ENCODE measurements around the gene TFDP3.

The TFDP3 gene

GRCh38 chrX:133218329-133218728, at the start of gene TFDP3:
TSS of gene TFDP3 (minus strand) at chrX:133218354. CDS start at chrX:133218259, 95 bp downstream.
- Mint-ChIP-seq H3K9me3 (ENCODE audit: low read depth) (no peaks in the 10 kb centered on the region), H3K27ac (no peak within 1 kb of the TSS), H3K4me3 (no peak within 1 kb of the TSS), H3K36me3 (no peaks in the 10 kb centered on the region), H3K4me1 (ENCODE audit: low read depth) (no peaks in the 10 kb centered on the region), H3K27me3 (no peaks in the 10 kb centered on the region)

- H3K4me3 Mint-ChIP-seq = no peak overlapping the region
Observed at GRCh38 chrX:133267621-133268020, 49.5 kb upstream of the TFDP3 start.

DNA sequence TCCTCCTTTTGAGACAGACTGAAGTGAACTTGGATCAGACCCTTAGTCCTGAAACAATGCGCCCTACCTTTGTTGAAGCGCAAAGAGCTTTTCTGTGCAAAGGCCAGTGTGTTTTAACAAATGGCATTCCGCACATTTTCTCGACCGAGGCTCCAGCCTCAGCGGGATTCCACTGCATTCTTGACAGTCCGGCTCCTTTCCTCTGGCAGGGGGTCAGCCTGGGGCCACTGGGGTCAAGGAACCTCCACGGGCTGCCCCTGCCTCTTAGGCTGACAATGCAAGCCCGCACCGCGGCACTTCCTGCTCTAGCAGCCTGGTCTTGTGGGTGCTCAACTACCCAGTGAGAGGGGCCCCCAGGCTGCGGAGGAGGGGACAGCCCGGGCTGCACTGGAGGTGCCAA, 47.2 kb upstream of the TFDP3 start:
- Mint-ChIP-seq H3K27ac (no peak overlapping the region), H3K27me3 (peaks cover 2% of the 10 kb centered on the region), H3K36me3 (no peaks in the 10 kb centered on the region), H3K4me1 (ENCODE audit: low read depth) (no peaks in the 10 kb centered on the region), H3K9me3 (ENCODE audit: low read depth) (no peaks in the 10 kb centered on the region), H3K4me3 (no peak overlapping the region)

More at GRCh38 chrX:133267621-133268020, 49.5 kb upstream of the TFDP3 start:
- Mint-ChIP-seq H3K27me3 (peaks cover 2% of the 10 kb centered on the region), H3K4me1 (ENCODE audit: low read depth) (no peaks in the 10 kb centered on the region), H3K9me3 (ENCODE audit: low read depth) (no peaks in the 10 kb centered on the region), H3K27ac (no peak overlapping the region), H3K36me3 (no peaks in the 10 kb centered on the region)

GRCh38 chrX:133258481-133258880, 40.3 kb upstream of the TFDP3 start:
- Mint-ChIP-seq H3K9me3 (ENCODE audit: low read depth) (no peaks in the 10 kb centered on the region), H3K27me3 (no peaks in the 10 kb centered on the region), H3K4me3 (no peak overlapping the region), H3K36me3 (no peaks in the 10 kb centered on the region), H3K4me1 (ENCODE audit: low read depth) (no peaks in the 10 kb centered on the region), H3K27ac (no peak overlapping the region)

GRCh38 chrX:133254666-133255065, 36.5 kb upstream of the TFDP3 start:
- no peaks in the 10 kb centered on the region for H3K9me3 Mint-ChIP-seq (ENCODE audit: low read depth)
- H3K4me1 Mint-ChIP-seq (ENCODE audit: low read depth) = no peaks in the 10 kb centered on the region
- H3K27ac Mint-ChIP-seq = no peak overlapping the region
- no peaks in the 10 kb centered on the region for H3K36me3 Mint-ChIP-seq
- H3K27me3 Mint-ChIP-seq = no peaks in the 10 kb centered on the region
- H3K4me3 Mint-ChIP-seq = no peak overlapping the region

DNA sequence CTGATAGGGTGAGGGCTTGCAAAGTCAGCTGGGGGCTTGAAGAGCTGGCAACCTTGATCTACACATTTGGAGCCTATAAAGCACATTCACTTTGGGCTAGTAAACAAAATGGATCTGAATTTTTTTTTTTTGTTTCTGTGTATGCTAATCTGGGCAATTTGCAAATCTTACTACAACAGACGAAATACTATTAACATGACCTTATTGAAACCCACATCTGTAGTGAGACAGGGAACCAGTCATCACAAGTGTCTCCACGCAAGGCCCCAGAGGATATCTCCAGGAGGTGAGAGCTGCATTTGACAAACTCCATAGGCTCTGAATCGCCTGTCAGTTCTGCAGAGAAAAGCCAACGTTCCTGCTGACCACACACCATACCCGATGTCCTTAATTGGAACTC, 33.0 kb upstream of the TFDP3 start:
- Mint-ChIP-seq H3K4me1 (ENCODE audit: low read depth) (no peaks in the 10 kb centered on the region), H3K27ac (no peak overlapping the region), H3K36me3 (peaks cover 2% of the 10 kb centered on the region), H3K4me3 (no peak overlapping the region), H3K9me3 (ENCODE audit: low read depth) (no peaks in the 10 kb centered on the region), H3K27me3 (no peaks in the 10 kb centered on the region)

DNA sequence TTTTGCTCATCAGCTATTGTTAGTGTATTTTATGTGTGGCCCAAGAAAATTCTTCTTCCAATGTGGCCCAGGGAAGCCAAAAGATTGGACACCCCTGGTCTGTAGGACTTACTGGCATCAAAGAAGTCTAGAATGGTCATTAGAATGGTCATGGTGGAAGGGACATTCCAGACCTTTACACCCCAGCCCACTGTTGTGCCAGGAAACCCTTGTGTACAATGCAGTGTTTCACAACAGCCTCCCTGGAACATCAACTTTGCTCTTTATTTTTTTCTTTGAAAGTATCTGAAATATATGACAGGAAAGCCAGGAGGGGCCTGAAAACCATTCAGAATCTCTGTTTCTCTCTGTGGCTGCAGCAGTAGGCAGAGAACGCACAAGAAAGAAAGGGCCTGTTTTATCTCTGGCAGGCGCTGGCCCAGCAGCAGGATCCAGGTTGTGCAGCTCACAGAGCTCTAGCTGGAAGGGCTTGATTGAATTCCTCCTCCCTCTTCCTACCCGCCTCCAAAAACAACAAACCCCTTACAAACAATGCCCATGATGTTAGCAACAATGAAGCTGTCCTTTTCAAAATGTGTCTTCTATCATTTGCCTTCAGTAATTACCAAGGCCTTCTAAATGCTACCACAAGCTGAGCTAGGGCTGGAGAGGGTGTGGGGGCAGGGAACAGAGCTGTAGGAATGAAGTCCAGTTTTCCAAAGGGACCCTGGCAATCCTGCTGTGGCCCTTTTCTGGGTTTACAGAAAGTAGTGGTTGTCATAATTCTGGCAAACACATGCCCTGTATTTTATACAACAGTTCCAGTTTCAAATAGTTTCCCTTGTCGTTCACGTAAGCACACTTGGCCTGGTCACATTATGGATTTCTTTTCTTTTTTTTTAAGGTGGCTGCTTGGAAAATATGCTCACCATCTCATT, 32.3 kb upstream of the TFDP3 start:
- Mint-ChIP-seq H3K4me3 (no peak overlapping the region), H3K36me3 (peaks cover 2% of the 10 kb centered on the region), H3K27me3 (no peaks in the 10 kb centered on the region), H3K27ac (no peak overlapping the region), H3K9me3 (ENCODE audit: low read depth) (no peaks in the 10 kb centered on the region), H3K4me1 (ENCODE audit: low read depth) (no peaks in the 10 kb centered on the region)

GRCh38 chrX:133249266-133250058, 31.3 kb upstream of the TFDP3 start:
- H3K4me1 Mint-ChIP-seq (ENCODE audit: low read depth) = no peaks in the 10 kb centered on the region
- no peak overlapping the region for H3K4me3 Mint-ChIP-seq
- no peaks in the 10 kb centered on the region for H3K27me3 Mint-ChIP-seq

GRCh38 chrX:133248177-133248576, 30.0 kb upstream of the TFDP3 start:
- Mint-ChIP-seq H3K4me3 (no peak overlapping the region), H3K36me3 (peaks cover 2% of the 10 kb centered on the region), H3K4me1 (ENCODE audit: low read depth) (no peaks in the 10 kb centered on the region), H3K27ac (no peak overlapping the region), H3K27me3 (no peaks in the 10 kb centered on the region), H3K9me3 (ENCODE audit: low read depth) (no peaks in the 10 kb centered on the region)

More at GRCh38 chrX:133249266-133250058, 31.3 kb upstream of the TFDP3 start:
- H3K36me3 Mint-ChIP-seq = peaks cover 2% of the 10 kb centered on the region
- H3K27ac Mint-ChIP-seq = no peak overlapping the region
- no peaks in the 10 kb centered on the region for H3K9me3 Mint-ChIP-seq (ENCODE audit: low read depth)

- Mint-ChIP-seq H3K4me3 (no peak overlapping the region), H3K36me3 (peaks cover 2% of the 10 kb centered on the region), H3K27me3 (no peaks in the 10 kb centered on the region), H3K27ac (no peak overlapping the region), H3K4me1 (ENCODE audit: low read depth) (no peaks in the 10 kb centered on the region), H3K9me3 (ENCODE audit: low read depth) (no peaks in the 10 kb centered on the region)
Observed at GRCh38 chrX:133246921-133247320, 28.8 kb upstream of the TFDP3 start.

GRCh38 chrX:133235830-133236229, 17.7 kb upstream of the TFDP3 start:
- Mint-ChIP-seq H3K27me3 (no peaks in the 10 kb centered on the region), H3K27ac (no peak overlapping the region), H3K4me3 (no peak overlapping the region), H3K4me1 (ENCODE audit: low read depth) (no peaks in the 10 kb centered on the region), H3K9me3 (ENCODE audit: low read depth) (no peaks in the 10 kb centered on the region), H3K36me3 (no peaks in the 10 kb centered on the region)

GRCh38 chrX:133232331-133232730, 14.2 kb upstream of the TFDP3 start:
- Mint-ChIP-seq H3K27me3 (no peaks in the 10 kb centered on the region), H3K4me1 (ENCODE audit: low read depth) (no peaks in the 10 kb centered on the region), H3K36me3 (no peaks in the 10 kb centered on the region), H3K4me3 (no peak overlapping the region), H3K27ac (no peak overlapping the region), H3K9me3 (ENCODE audit: low read depth) (no peaks in the 10 kb centered on the region)

DNA sequence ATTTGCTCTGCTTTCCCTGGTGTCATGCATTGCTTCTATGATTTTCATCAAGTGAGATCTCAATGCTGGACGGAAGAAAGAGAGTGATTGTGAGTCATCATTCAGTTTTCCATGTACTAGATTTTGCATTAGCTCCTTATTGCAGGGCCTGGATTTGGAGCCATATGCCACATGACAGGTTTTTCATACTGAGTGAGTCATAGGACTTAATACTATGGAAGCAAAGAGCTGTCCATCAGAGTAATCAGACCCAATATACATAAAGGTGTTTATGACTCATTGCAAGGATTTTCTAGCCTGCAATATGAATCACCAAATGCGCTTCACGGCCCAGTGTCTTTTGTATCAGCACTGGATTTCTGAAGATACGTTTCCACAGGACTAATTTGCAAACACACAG, 11.2 kb upstream of the TFDP3 start:
- Mint-ChIP-seq H3K9me3 (ENCODE audit: low read depth) (no peaks in the 10 kb centered on the region), H3K4me1 (ENCODE audit: low read depth) (no peaks in the 10 kb centered on the region), H3K4me3 (no peak overlapping the region), H3K27me3 (no peaks in the 10 kb centered on the region), H3K27ac (no peak overlapping the region), H3K36me3 (no peaks in the 10 kb centered on the region)

DNA sequence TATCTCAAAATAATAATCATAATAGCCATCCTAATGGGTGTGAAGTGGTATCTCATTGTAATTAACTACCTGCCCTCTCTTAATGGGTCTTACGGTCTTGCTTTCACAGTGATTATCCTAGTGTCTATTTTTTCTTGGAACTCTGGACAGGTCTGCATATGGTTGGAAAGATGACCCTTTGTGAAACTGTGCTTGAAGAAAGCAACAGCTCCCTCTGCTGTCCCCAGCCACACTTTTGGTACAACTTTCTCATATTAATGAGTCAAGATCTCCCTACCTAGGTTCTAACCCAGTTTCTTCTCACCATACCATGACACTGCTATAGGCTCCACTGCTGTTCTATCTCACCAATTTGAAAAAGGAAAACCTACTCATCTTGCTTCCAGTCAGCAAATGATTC, 2.4 kb downstream of the TFDP3 start:
- Mint-ChIP-seq H3K27me3 (no peaks in the 10 kb centered on the region), H3K4me3 (no peak overlapping the region), H3K9me3 (ENCODE audit: low read depth) (no peaks in the 10 kb centered on the region), H3K36me3 (no peaks in the 10 kb centered on the region), H3K27ac (no peak overlapping the region), H3K4me1 (ENCODE audit: low read depth) (no peaks in the 10 kb centered on the region)

DNA sequence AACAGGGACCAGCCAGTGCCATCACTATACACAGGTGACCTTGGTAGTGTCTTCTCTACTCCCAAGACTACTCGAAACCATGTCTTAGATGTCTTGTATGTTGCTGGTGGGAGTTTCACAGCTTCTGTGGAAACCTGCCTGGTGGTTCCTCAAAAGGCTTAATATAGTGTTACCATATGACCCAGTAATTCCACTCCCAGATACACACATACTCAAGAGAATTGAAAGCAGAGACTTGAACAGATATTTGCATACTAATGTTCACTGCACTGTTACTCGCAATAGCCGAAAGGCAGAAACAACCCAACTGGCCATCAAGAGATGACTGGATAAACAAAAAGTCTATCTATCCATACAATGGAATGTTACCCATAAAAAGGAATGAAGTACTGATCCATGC, 3.1 kb downstream of the TFDP3 start:
- Mint-ChIP-seq H3K9me3 (ENCODE audit: low read depth) (no peaks in the 10 kb centered on the region), H3K27ac (no peak overlapping the region), H3K27me3 (no peaks in the 10 kb centered on the region), H3K36me3 (no peaks in the 10 kb centered on the region), H3K4me3 (no peak overlapping the region), H3K4me1 (ENCODE audit: low read depth) (no peaks in the 10 kb centered on the region)

Data from activated naive CD8-positive, alpha-beta T cell (primary cell).